HL-60 (cell line): ENCODE measurements around the gene GFRA1.

Experiments used
- CTCF ChIP-seq: IDR thresholded peaks from one replicate; pipeline ENCODE4 v1.5.1; 2011; ENCODE audit warnings: low read length, control low read depth, inconsistent platforms; ENCODE audit not compliant: insufficient read depth
- GABPA ChIP-seq: IDR thresholded peaks from 2 replicates; pipeline ENCODE4 v1.6.1; 2012; ENCODE audit warnings: low read depth
- POLR2AphosphoS5 ChIP-seq: IDR thresholded peaks from 2 replicates; pipeline ENCODE4 v1.6.1; 2012; ENCODE audit warnings: low read depth
- REST ChIP-seq: IDR thresholded peaks from 2 replicates; pipeline ENCODE4 v1.6.1; 2012; ENCODE audit warnings: low read depth; ENCODE audit not compliant: insufficient replicate concordance
- SPI1 ChIP-seq: IDR thresholded peaks from 2 replicates; pipeline ENCODE4 v1.6.1; 2012; ENCODE audit warnings: low read depth, mild to moderate bottlenecking, borderline replicate concordance

- TF ChIP-seq CTCF (no peak), REST (no peak), POLR2AphosphoS5 (no peak), GABPA (no peak), SPI1 (no peak)
These were observed 52.0 kb downstream of the GFRA1 start for GRCh38 chr10:116221053-116221452.
